Measurements from ENCODE around the gene IRF9. TPM values are rescaled to one million over a fixed set of nuclear protein-coding genes. Genes with fewer than 3 reads are reported as not detected.

The IRF9 gene
- total and polyA plus RNA-seq, 5 experiments from 2014 or later = 46.6 to 116 (median 68.6) TPM

DNA sequence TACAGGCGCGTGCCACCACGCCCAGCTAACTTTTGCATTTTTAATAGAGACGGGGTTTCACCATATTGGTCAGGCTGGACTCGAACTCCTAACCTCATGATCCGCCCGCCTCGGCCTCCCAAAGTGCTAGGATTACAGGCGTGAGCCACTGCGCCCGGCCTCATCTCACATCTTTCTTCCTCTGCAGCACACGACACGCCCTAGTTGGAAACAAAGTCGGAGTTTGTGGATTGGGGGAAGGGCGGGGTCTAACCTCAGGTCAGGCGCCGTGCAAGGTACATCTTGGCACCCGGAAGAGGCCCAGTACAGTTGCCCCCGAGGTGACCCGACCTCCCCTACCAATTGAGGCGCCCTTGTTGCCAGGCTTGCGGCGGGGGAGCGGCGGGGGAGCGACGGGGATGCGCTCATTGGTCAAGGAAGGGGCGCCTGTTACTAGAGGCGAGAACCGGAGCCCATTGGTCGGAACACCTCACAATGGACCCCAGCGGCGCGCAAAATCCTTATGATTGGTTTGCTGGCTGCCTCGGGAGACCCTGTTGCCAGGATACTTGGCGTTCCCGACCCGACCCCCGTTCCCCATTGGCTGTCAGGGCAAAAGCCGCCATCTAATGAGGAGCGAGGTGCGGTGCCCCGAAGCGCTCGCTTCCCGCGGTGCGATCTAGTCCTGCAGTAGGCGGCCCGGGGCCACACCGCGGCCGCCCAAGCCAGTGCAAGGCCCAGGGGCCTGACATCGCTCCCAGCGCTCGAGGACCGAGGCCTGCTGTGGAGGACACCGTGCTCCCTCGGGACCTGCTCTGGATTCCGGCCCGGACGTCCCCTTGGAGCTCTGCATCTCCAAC is 10.6 kb downstream of the IRF9 start, which contains the start of gene REC8:
REC8 (plus strand) TSS at position 659 of the 839 bp plus-strand sequence. CDS start 473 bp downstream, outside the sequence.
- Mint-ChIP-seq H3K4me1 (peaks cover 18 to 42% (median 38%) of the 10 kb centered on the region in 4 donors), H3K9me3 (no peaks in the 10 kb centered on the region), H3K4me3 (peak within 1 kb of the TSS; percentile 86 to 97 (median 92)), H3K36me3 (peaks cover 0 to 42% (median 12%) of the 10 kb centered on the region in 3 donors), H3K27ac (peak within 1 kb of the TSS; percentile 77 to 94 (median 92)), H3K27me3 (no peaks in the 10 kb centered on the region)
- DNase-seq (peak; percentile 61 to 92 (median 84)), ATAC-seq (peak; percentile 91)
- POLR2A ChIA-PET = interaction anchor here (0.6 to 3.5 kb wide), 18 partner anchors 8 to 129 kb away, joined by 3 to 27 read pairs (median 5); partner anchors contain the start of genes CHMP4A, DCAF11, EMC9 and IPO4

DNA sequence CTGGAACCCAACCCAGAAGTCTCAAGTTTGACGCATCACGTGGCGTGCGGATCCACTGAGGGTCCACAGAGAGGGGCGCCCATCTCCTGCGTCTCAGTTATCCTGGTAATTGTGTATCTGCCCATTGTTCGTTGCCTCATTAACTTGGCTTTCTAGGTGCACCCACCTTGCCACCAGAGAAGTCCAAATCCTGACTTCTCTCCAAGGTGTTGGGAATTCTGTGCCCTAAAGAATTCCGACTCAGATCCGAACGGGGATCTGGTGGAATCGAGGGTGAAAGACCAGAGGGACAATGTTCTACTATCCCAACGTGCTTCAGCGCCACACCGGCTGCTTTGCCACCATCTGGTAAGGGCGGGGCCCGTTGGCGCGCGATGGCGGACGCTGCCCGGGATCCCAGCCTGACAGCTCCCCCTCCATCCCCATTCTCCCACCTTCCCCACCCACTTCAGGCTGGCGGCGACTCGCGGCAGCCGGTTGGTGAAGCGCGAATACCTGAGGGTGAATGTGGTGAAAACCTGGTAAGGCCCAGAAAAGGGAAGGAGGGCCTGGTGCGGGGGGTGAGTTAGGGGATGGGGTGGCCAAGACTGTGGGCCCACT is 11.3 kb downstream of the IRF9 start:
- peak overlapping the region; percentile 86 to 97 (median 92) for H3K4me3 Mint-ChIP-seq
- no peaks in the 10 kb centered on the region for H3K9me3 Mint-ChIP-seq
- no peaks in the 10 kb centered on the region for H3K27me3 Mint-ChIP-seq
- peak overlapping the region in 9 of 10 donors; percentile 48 to 93 (median 91) for H3K27ac Mint-ChIP-seq
- peaks cover 18 to 40% (median 37%) of the 10 kb centered on the region in 4 donors for H3K4me1 Mint-ChIP-seq
- DNase-seq = no peak
- POLR2A ChIA-PET = interaction anchor here (0.6 to 3.5 kb wide), 9 partner anchors 10 to 57 kb away, joined by 3 to 27 read pairs (median 4); partner anchors contain the start of genes DCAF11, EMC9, IPO4 and IRF9
- H3K36me3 Mint-ChIP-seq = peaks cover 0 to 40% (median 12%) of the 10 kb centered on the region in 3 donors
- no peak for ATAC-seq

DNA sequence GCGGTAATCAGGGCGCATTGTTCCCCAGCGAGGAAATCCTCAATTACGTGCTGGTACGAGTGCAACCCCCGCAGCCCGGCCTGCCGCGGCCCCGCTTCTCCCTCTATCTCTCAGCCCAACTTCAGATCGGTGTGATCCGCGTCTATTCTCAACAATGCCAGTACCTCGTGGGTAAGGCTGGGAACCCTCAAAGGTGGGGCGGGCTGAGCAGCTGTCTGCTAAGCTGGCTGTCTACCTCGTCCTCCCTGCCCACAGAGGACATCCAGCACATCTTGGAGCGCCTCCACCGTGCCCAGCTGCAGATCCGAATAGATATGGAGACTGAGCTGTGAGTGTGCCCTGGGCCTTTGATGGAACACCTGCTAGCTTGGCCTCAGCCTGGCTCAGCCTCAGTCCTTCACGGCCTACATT is 11.8 kb downstream of the IRF9 start:
- POLR2A ChIA-PET = interaction anchor here (0.7 to 2.5 kb wide), 8 partner anchors 9 to 58 kb away, joined by 3 to 11 read pairs (median 3); partner anchors contain the start of genes CHMP4A, DCAF11, IPO4 and MDP1
- ATAC-seq (no peak), DNase-seq (no peak)
- no peaks in the 10 kb centered on the region for H3K9me3 Mint-ChIP-seq
- H3K27ac Mint-ChIP-seq = peak overlapping the region; percentile 34 to 91 (median 68)
- H3K4me3 Mint-ChIP-seq = peak overlapping the region; percentile 47 to 97 (median 83)
- no peaks in the 10 kb centered on the region for H3K27me3 Mint-ChIP-seq
- H3K36me3 Mint-ChIP-seq = peaks cover 0 to 35% (median 8%) of the 10 kb centered on the region in 3 donors
- H3K4me1 Mint-ChIP-seq = peaks cover 14 to 37% (median 33%) of the 10 kb centered on the region in 4 donors

DNA sequence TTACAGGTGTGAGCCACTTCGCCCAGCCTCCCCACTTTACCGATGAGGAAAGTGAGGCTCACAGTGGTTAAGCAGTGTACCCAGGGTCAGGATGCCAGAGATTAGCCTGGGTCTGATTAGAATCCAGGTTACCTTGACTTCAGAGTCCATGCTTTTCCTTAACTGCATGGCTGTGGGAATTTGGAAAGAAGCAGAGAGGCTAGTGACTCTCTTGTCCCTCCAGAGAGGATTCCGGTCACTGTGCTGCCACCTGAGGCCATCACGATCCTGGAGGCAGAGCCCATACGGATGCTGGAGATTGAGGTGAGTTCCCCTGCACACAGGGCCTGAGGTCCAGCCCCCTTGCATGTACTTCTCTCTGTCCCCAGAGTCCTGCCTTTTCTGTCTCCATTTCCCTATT is 15.5 kb downstream of the IRF9 start:
- H3K36me3 Mint-ChIP-seq = peaks cover 0 to 43% (median 3%) of the 10 kb centered on the region in 3 donors
- peaks cover 12 to 22% (median 18%) of the 10 kb centered on the region in 4 donors for H3K4me1 Mint-ChIP-seq
- no peak overlapping the region for H3K4me3 Mint-ChIP-seq
- peak overlapping the region in 1 of 10 donors; percentile 40 for H3K27ac Mint-ChIP-seq
- no peak for DNase-seq
- no peaks in the 10 kb centered on the region for H3K27me3 Mint-ChIP-seq
- no peaks in the 10 kb centered on the region for H3K9me3 Mint-ChIP-seq
- ATAC-seq = no peak
- POLR2A ChIA-PET = interaction anchor here (0.6 to 1.2 kb wide), 5 partner anchors 7 to 43 kb away, joined by 3 to 4 read pairs (median 3); partner anchors contain the start of gene IRF9

DNA sequence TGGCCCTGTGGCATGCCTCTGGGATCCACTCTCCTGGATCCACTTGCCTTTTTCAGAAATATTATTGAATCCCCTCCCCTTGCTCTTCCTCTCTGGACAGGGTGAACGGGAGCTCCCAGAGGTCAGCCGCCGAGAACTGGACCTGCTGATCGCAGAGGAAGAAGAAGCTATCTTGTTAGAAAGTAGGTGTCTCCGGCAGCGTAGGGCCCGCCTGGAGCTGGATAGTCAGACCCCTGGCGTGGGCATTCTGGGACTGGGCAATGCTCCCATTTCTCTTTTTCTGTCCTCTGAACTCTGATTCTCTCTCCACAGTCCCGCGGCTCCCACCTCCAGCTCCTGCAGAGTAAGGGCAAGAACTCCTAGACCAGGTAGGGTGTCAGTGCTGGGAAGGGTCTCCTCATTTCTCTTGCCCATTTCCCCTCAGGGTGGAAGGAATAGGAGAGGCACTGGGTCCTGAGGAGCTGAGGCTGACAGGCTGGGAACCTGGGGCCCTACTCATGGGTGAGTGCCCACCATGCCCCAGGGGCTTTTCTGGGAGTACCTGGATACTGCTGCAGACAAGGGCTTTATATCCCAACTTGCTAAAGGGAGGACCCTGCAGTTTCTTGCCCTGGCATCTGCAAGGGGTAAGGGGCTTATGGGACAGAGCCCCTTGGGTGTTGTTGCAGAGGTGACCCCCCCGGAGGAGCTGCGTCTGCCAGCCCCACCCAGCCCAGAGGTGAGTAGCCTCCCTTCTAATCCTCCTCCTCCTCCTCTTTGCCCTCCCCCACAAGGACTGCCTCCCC is 16.2 kb downstream of the IRF9 start:
- ATAC-seq = no peak
- H3K9me3 Mint-ChIP-seq = no peaks in the 10 kb centered on the region
- peaks cover 0 to 47% (median 3%) of the 10 kb centered on the region in 3 donors for H3K36me3 Mint-ChIP-seq
- H3K27me3 Mint-ChIP-seq = no peaks in the 10 kb centered on the region
- DNase-seq = no peak
- H3K4me3 Mint-ChIP-seq = no peak overlapping the region
- H3K27ac Mint-ChIP-seq = peak overlapping the region in 4 of 10 donors; percentile 40 to 86 (median 68)
- peaks cover 10 to 18% (median 14%) of the 10 kb centered on the region in 4 donors for H3K4me1 Mint-ChIP-seq
- POLR2A ChIA-PET = interaction anchor here (0.6 to 1.2 kb wide), 4 partner anchors 8 to 44 kb away, joined by 3 read pairs; partner anchors contain the start of gene IRF9

DNA sequence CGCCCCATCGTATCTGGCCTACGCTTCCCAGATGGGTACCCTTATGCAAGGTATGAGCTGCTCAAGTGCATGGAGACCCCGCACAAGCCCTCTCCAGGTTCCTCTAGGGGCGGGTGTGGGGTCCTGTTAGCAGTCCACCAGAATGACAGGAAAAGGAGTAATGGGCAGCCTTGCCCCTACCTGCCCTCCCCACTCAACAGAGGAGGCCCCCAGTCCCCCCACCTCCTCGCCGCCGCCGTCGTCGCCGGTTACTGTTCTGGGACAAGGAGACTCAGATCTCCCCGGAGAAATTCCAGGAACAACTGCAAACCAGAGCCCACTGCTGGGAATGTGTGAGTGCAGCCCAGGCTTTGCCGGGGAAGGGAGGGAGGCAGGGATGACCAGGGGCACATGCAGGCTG is 16.8 kb downstream of the IRF9 start:
- Mint-ChIP-seq H3K4me3 (no peak overlapping the region), H3K27me3 (no peaks in the 10 kb centered on the region), H3K27ac (peak overlapping the region in 1 of 10 donors; percentile 52), H3K36me3 (peaks cover 0 to 52% (median 3%) of the 10 kb centered on the region in 3 donors), H3K9me3 (no peaks in the 10 kb centered on the region), H3K4me1 (peaks cover 7 to 12% (median 12%) of the 10 kb centered on the region in 4 donors)
- no peak for DNase-seq
- POLR2A ChIA-PET = no interaction called here
- ATAC-seq = no peak

DNA sequence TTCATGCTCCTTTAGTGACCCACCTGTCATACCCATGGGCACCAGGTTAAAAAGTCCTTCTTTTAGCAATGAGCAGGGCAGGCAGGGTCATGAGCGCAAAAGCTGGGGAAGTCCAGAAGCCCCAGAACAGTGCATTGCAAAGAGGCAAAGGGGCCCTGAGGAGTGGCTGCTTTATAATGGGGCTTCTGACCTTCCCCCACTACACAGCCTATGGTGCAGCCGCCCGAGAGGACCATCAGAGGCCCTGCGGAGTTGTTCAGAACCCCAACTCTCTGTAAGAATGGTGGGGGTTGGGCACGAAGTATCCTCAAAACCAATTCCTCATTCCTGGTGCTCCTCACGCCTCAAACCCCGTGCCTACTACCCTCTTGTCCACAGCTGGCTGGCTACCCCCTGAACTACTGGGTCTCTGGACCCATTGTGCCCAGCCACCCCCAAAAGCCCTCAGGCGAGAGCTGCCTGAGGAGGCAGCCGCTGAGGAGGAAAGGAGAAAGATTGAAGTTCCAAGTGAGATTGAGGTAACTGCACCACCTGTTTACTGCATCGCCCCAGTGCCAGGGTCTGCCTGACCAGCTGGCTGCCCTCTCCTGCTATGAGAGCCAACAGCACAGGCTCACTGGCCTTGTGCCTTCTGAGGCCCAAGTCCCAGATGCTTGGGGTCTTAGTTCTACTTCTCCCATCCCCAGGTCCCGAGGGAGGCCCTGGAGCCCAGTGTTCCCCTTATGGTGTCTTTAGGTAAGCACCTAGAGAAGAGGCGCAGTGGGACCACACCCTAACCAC is 17.5 kb downstream of the IRF9 start:
- POLR2A ChIA-PET = interaction anchor here (0.6 to 1.3 kb wide), 4 partner anchors 10 to 38 kb away, joined by 3 to 4 read pairs (median 3); partner anchors contain the start of genes IPO4, IRF9 and TM9SF1
- H3K9me3 Mint-ChIP-seq = no peaks in the 10 kb centered on the region

DNA sequence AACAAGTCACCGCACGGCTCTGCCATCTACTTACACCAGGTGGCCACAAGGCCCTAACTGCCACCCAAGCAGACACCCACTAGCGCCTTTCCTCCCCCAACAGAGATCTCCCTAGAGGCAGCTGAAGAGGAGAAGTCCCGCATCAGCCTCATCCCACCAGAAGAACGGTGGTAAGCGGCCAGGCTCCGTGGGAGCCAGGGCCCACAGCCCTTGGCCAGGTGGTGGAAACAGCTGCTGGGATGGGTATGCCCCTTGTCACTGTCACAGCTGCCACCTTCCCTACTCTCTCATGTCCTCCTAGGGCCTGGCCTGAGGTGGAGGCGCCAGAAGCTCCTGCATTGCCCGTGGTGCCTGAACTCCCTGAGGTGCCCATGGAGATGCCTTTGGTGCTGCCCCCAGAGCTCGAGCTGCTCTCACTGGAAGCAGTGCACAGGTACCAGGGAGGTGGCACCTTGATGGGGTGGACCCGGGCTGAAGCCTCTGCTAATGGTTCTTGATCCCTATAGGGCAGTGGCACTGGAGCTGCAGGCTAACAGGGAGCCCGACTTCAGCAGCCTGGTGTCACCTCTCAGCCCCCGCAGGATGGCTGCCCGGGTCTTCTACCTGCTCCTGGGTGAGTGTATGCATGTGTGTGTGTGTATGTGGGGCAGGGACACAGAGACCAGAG is 18.4 kb downstream of the IRF9 start:
- Mint-ChIP-seq H3K36me3 (peaks cover 0 to 62% (median 3%) of the 10 kb centered on the region in 3 donors), H3K4me1 (peaks cover 0 to 7% (median 5%) of the 10 kb centered on the region in 4 donors), H3K9me3 (no peaks in the 10 kb centered on the region), H3K4me3 (no peak overlapping the region), H3K27ac (peak overlapping the region in 4 of 10 donors; percentile 53 to 67 (median 62)), H3K27me3 (no peaks in the 10 kb centered on the region)
- ATAC-seq = no peak
- POLR2A ChIA-PET = interaction anchor here (0.6 to 1.3 kb wide), 6 partner anchors 9 to 39 kb away, joined by 3 to 9 read pairs (median 4); partner anchors contain the start of genes IPO4, IRF9 and TM9SF1
- DNase-seq = no peak

More for the DNA sequence above, 17.5 kb downstream of the IRF9 start:
- H3K36me3 Mint-ChIP-seq = peaks cover 0 to 59% (median 3%) of the 10 kb centered on the region in 3 donors
- H3K4me3 Mint-ChIP-seq = no peak overlapping the region
- no peaks in the 10 kb centered on the region for H3K27me3 Mint-ChIP-seq
- no peak for DNase-seq
- ATAC-seq = no peak
- peak overlapping the region in 3 of 10 donors; percentile 25 to 67 (median 37) for H3K27ac Mint-ChIP-seq
- peaks cover 0 to 8% (median 7%) of the 10 kb centered on the region in 4 donors for H3K4me1 Mint-ChIP-seq

DNA sequence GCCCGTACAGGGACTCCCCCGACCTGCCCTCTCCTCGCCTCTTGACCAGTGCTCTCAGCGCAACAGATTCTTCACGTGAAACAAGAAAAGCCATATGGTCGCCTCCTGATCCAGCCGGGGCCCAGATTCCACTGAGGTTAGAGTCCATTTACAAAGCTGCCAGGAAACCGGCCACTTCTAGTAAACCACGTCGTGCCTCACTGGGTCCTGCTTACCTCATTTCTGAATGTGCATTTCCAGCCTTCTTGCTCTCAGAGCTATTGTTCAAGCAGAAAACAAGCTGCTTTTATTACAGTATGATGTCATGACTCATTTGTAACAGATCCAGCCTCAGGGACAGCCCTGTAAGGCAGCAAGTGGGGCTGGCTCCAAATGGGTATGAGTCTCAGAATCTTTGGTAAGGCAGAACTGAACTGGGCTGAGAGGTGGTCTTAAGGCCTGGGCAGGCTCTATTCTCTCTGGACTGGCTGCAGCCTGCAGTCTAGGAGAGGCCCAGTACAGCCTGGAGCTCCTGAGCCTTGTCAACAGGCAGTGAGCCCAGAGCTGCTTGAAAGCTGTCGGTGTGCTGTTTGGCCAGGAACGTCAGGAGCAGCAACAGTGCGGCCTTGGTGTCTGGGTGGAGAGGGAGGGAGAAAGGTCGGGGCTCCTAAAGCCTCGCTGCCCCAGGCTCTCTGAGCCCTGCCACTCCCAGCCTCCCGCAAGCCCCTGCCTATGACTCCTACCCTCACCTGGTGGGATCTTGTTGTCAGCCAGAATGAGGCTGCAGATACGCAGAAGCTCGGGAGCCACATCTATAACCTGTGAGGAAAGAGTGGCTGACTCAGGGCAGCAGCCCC is 19.1 kb downstream of the IRF9 start:
- peaks cover 0 to 57% (median 3%) of the 10 kb centered on the region in 3 donors for H3K36me3 Mint-ChIP-seq
- POLR2A ChIA-PET = interaction anchor here (1.0 to 1.2 kb wide), 2 partner anchors 9 kb away, joined by 4 to 9 read pairs; partner anchors contain the start of gene IPO4
- H3K27me3 Mint-ChIP-seq = no peaks in the 10 kb centered on the region
- H3K4me1 Mint-ChIP-seq = peaks cover 0 to 4% (median 1%) of the 10 kb centered on the region in 4 donors
- no peaks in the 10 kb centered on the region for H3K9me3 Mint-ChIP-seq
- ATAC-seq (no peak), DNase-seq (no peak)
- no peak overlapping the region for H3K4me3 Mint-ChIP-seq
- peak overlapping the region in 4 of 10 donors; percentile 20 to 61 (median 50) for H3K27ac Mint-ChIP-seq
